ENCODE measurements around the gene KDM4B. TPM values are rescaled to one million over a fixed set of nuclear protein-coding genes. Genes with fewer than 3 reads are reported as not detected.

Gene KDM4B
- total RNA-seq, 1 donor from 2014 or later: 153 TPM

GRCh38 chr19:5202553-5202952, 233.6 kb downstream of the KDM4B start:
- Mint-ChIP-seq H3K27ac (ENCODE audit: unreplicated experiment) (no peak overlapping the region), H3K9me3 (ENCODE audit: unreplicated experiment) (peaks cover 39% of the 10 kb centered on the region)
- no peak for TF ChIP-seq CTCF (IDR thresholded peaks at IDR 0.05; ENCODE audit: partially characterized antibody, unreplicated experiment)

More at GRCh38 chr19:5202553-5202952, 233.6 kb downstream of the KDM4B start:
- peaks cover 17% of the 10 kb centered on the region for H3K27me3 Mint-ChIP-seq (ENCODE audit: unreplicated experiment)
- H3K4me1 Mint-ChIP-seq (ENCODE audit: low read depth, unreplicated experiment): no peaks in the 10 kb centered on the region
- H3K4me3 Mint-ChIP-seq (ENCODE audit: unreplicated experiment): no peak overlapping the region
- no peak for DNase-seq
- H3K36me3 Mint-ChIP-seq (ENCODE audit: unreplicated experiment): peaks cover 31% of the 10 kb centered on the region

Small RNA genes lying within 50 kb of the gene (microRNA-seq; reads per million reads assigned to microRNA genes)
- 2.2 reads per million, percentile 14 among the genes with 10 or more reads in this experiment for gene MIR4747 (ENCODE audit: unreplicated experiment)

Other genes starting within 250 kb of the KDM4B start
- 44.8 TPM for gene DPP9, start 245.3 kb upstream of the KDM4B start, total RNA-seq (ENCODE audit: unreplicated experiment)
- gene FEM1A, start 177.4 kb upstream of the KDM4B start, total RNA-seq (ENCODE audit: unreplicated experiment): 11.3 TPM
- gene TICAM1, start 137.4 kb upstream of the KDM4B start, total RNA-seq (ENCODE audit: unreplicated experiment): not detected
- 6.8 TPM for gene PLIN3, start 101.4 kb upstream of the KDM4B start, total RNA-seq (ENCODE audit: unreplicated experiment)
- not detected for gene ARRDC5, start 66.2 kb upstream of the KDM4B start, total RNA-seq (ENCODE audit: unreplicated experiment)
- 10.4 TPM for gene UHRF1, start 59.6 kb upstream of the KDM4B start, total RNA-seq (ENCODE audit: unreplicated experiment)

Data from glutamatergic neuron (in vitro differentiated cells).